GM21423 (cell line): Measurements from ENCODE around the gene FOXI3.
"Not testable (repeated sequence)": the region's sequence is repeated elsewhere in the genome, so short reads cannot be mapped to it uniquely, and the experiment has no call there.

Experiments
- ATAC-seq: cut with Tn5 transposase; IDR thresholded peaks from one replicate; pipeline ENCODE4 v1.9.1; 2021; ENCODE audit warnings: mild to moderate bottlenecking, moderate library complexity; ENCODE audit not compliant: unreplicated experiment

Gene FOXI3

DNA sequence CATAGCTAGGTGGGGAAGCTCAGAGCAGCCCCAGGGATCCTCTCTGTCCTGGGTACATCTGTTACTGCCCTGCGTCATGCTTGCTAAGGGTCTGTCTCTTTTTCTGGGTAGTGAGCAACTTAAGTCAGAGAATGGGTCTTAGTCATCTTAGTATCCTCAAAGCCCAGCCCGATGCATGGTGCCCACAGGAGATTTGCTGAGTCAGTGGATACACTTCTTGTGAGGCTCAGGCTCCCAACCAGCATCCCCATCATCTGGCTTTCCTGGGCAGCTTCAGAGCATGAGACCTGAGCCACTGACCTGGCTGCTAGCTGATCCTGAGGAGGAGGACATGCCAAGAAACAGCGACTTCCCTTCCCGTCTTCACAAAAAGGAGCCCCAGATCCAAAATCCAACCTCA, 10.0 kb downstream of the FOXI3 start:
- no peak for ATAC-seq

DNA sequence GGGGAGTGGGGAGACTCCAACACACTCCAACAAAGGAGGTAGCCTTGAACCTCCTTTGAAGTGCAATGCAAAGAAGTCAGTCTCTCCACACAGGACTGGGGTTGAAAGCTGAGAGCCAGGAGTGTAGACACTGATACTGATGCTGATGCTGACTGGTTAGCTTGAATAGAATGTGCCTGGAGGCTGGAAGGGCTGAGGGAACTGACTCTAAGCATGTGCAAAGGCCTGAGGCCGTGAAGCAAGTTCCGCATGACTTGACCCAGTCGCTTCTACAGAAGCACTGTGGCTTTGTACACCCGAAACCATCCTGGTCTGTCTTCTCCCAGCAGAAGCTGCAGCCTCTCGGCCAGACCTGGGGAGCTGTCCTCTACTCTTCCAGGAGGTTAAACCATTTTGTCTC, 10.4 kb downstream of the FOXI3 start:
- ATAC-seq, result no peak

DNA sequence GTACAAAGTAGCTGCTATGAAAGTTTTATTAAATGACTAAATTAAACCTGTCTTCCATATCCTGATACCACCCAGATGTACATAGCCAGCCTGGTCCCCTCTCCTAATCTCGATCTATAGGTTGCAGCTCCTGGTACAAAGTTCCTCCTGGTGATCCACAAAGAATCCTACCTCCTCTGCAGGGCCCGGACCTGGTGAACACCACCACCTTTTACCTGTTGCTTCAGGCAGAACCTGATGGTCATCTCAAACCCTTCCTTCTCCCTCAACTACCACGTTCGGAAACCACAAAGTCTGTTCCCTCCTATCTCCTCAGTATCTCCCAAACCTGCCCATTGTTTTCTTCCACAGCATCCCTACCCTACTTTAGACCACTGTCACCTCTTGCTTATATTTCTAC, 15.5 kb downstream of the FOXI3 start:
- no peak for ATAC-seq

DNA sequence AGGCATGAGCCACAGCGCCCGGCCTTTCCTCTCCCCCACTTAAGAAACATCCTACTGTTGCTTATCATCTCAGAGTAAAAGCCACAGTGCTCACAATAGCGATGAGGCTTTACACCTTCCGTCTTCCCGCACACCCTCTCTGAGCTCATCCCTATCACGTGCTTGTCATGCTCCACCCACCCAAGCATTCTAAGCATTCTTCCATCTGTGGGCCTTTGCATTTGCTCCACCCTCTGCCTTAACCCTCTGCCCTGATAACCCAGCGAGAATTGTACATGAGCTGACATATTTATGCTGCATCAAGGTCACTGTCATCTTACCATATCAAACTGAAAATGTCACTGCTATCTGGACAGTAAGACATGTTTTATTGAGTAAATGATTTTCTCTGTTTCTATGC, 22.6 kb downstream of the FOXI3 start:
- no peak for ATAC-seq

DNA sequence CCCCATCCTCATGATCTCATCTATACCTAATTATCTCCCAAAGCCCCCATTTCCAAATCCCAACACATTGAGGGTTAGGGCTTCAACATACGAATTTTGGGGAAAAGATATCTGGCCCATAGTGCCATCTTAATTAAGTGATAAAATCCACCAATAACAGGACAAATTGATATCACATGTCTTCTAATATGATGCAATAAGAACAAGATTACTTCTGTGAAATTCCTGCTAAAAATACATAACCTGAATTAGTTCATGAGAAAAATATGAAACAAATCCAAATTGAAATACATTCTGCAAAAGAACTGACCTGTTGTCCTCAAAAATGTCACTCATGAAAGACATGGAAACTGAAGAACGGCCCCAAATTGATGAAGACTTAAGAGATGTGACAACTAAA, 28.8 kb downstream of the FOXI3 start:
- ATAC-seq, result no peak

DNA sequence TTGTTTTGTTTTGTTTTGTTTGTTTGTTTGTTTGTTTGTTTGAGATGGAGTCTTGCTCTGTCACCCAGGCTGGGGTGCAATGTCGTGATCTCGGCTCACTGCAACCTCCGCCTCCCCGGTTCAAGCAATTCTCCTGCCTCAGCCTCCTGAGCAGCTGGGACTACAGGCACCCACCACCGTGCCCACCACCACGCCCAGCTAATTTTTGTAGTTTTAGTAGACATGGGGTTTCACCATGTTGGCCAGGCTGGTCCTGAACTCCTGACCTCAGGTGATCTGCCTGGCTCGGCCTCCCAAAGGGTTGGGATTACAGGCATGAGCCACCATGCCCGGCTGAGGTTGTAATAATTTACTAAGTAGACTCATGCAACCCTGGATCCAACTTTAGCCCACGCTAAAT, 33.4 kb downstream of the FOXI3 start:
- ATAC-seq, result not testable (repeated sequence)

DNA sequence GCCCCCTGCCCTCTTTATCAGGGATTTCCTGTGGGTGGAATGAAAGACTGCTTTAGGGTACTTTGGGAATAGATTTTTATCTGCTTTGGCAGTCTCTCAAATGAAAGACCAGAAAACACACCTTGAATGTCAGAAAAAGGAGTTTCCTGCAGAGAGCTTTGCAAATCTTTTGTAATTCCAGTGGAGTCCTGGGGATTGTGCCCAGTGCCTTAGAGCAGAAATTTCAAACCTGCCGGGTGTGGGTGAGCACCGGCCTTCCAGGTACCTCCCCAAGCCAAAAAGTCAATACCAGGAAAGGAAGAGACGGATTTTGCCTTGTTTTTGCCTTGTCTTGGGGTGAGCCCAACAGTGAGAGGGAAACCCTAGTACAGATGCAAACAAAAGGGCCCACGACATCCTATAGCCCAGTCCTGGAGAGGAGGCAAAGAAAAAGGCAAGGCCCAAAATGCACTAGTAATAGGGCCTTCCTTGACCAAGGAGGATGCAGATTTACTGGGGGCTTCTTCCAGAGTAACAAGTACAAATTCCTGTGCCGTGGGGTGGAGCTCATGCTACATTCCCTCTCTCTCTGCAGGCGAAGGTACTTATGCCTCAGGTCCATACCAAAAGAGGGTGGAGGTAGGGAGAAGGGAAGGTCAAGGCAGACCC, 36.4 kb downstream of the FOXI3 start:
- ATAC-seq, result no peak

DNA sequence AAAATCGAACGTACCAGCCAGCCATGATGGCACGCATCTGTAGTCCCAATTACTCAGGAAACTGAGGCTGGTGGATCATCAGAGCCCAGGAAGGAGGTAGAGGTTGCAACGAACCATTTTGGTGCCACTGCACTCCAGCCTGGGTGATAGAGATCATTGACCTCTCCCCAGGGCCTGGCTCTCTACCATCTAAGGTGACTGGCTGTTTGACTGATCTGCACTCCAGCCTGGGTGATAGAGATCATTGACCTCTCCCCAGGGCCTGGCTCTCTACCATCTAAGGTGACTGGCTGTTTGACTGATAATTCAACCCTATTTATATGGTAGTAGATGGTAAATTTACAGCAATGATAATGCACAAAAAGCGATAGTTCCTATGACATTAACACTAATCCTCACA, 43.6 kb downstream of the FOXI3 start:
- not testable (repeated sequence) for ATAC-seq

DNA sequence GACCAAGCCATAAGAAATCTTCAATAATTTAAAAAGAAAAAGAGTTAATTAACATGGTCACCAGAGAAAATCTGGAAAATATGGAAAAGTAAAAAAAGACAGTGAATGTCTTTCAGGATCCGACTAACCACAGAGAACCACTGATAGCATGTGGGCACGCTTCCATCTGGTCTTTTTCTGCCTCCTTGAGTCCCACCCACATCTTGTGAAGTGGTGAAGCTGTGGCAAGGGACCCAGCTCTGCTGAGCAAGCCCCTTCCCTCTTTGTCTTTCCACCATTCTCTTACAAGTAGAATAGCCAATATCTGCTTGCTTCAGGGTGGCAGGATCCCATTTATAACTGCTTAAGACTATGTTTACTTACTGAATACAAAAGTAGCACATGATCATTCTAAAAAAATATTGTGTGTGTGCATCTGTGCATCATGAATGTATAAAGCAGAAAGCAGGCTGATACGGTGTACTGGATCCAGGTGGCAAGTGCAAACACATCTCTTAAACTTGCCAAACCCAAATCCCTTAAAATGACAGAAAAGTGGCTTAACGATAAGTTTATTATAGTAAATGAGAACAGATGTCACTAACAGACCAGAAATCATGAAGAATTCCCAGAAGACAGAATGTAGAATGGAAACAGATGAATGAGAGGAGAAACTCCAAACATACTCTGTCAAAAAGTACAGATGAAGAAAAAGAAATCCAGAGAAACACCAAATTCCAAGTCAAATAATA, 52.3 kb downstream of the FOXI3 start:
- ATAC-seq, result no peak

DNA sequence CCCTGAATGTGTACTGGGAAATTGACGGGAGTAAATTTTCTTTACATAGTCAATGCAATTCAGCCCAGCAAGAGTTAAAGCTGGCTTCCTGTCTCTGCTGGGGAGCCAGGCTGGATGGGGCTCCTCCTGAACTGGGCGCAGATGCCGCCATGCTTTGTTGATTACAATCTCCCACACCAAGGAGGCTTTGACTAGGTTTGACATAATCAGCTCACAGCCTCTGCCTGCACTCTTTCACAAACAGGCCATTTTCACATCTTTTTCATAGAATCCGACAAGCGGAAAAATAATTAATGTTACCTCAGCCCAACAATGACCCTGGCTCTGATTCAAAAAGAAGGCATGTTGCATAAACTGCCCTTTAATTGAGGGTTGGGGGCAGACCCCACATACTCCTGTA, 54.3 kb downstream of the FOXI3 start:
- no peak for ATAC-seq
